ENCODE data around the gene CCDC110. TPM values are rescaled to one million over a fixed set of nuclear protein-coding genes. Genes with fewer than 3 reads are reported as not detected.

The CCDC110 gene
- total and polyA plus RNA-seq, 2 of the 4 experiments (the other 2 are of a cell fraction) = 0.46 to 0.90 TPM

DNA sequence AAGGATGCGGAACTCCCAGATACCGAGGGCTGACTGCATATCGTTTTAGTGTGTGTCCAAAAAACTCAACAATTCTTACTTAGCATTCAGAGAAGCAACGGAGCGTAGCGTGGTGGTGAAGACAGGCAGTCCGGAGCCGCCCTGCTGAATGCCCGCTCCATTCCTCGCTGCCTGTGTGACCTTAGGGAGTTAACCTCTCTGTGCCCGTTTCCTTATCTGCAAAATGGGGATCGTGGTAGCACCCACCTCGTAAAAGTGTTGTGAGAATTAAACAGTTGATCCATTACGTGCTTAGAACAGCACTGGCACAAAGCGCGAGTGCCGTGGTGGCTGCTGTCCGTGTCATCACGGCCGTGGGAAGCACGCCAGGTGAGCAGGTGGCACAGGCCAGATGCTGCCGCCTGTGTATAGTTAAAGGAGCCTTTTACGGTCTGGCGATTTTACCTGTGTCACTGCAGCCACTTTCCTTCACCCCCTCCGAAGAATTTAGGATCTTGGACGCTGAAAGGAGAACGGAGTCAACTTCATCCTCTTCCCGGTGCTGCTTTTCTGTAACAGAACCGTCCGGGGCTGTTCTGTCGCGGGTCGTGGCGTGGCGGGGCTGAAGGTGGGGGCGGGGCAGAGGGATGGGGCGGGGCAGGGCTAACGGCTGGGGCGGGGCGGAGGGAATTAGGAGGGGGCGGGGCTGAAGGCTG, 885 bp downstream of the CCDC110 start:
- dilution Hi-C loops (cut with HindIII; ENCODE audit: low sequenced_read_pairs, unreplicated experiment) (no loop called here), in situ Hi-C loops (cut with MboI; ENCODE audit: low sequenced_read_pairs) (no loop called here)

More for the DNA sequence above, 885 bp downstream of the CCDC110 start:
- Histone ChIP-seq H3K4me3 (ENCODE audit: insufficient read depth, low read depth, low read length) (peak overlapping the region; percentile 59), H2BK15ac (ENCODE audit: low read depth, low read length) (peak overlapping the region; percentile 96; the same call in 2 of the 3 replicates), H3K14ac (replicated peaks; ENCODE audit: low read depth, low read length) (peak overlapping the region; percentile 95), H4K5ac (ENCODE audit: low read depth, low read length) (peak overlapping the region; percentile 10), H3K9me3 (ENCODE audit: control insufficient read depth, insufficient read depth, low read length) (no peaks in the 10 kb centered on the region), H2AK9ac (replicated peaks; ENCODE audit: low read depth, low read length, poor library complexity) (peak overlapping the region; percentile 90), H3K4me1 (ENCODE audit: control insufficient read depth, insufficient read depth, low read length) (peaks cover 3% of the 10 kb centered on the region), H3K18ac (ENCODE audit: low read depth, low read length) (peak overlapping the region; percentile 12), H3K4ac (ENCODE audit: low read depth, low read length) (peak overlapping the region; percentile 88), H3K4me2 (ENCODE audit: low read depth, low read length) (peak overlapping the region; percentile 94), H3K27me3 (ENCODE audit: control insufficient read depth, insufficient read depth, low read length) (no peaks in the 10 kb centered on the region), H4K8ac (ENCODE audit: low read depth in 2 of 2, low read length in 2 of 2) (peak overlapping the region; percentile 75 to 76; a peak in 3 of 4 replicates), H2AFZ (replicated peaks; ENCODE audit: low read length, poor library complexity) (peak overlapping the region; percentile 98), H2BK20ac (ENCODE audit: low read depth, low read length) (peak overlapping the region; percentile 62), H3K9me1 (ENCODE audit: insufficient read depth, low read length) (peaks cover under 1% of the 10 kb centered on the region; the same call in 1 of the 2 replicates), H2BK120ac (ENCODE audit: low read depth, low read length) (peak overlapping the region; percentile 46; the same call in 1 of the 2 replicates), H3K36me3 (ENCODE audit: control insufficient read depth, insufficient read depth, low read length) (no peaks in the 10 kb centered on the region), H2BK5ac (ENCODE audit: low read depth, low read length, poor library complexity, severe bottlenecking) (no peak overlapping the region), H3K9ac (ENCODE audit: low read depth, low read length) (peak overlapping the region; percentile 71), H4K20me1 (ENCODE audit: insufficient read depth, low read length) (no peaks in the 10 kb centered on the region), H3K56ac (ENCODE audit: extremely low read depth, insufficient read depth, low read length) (peak overlapping the region; percentile 79; the same call in 1 of the 2 replicates), H3K23ac (ENCODE audit: low read depth, low read length) (peak overlapping the region; percentile 97), H4K91ac (ENCODE audit: insufficient read depth, low read depth, low read length) (peak overlapping the region; percentile 76; the same call in 1 of the 2 replicates), H2AK5ac (ENCODE audit: low read depth, low read length) (peak overlapping the region; percentile 70), H3K79me1 (ENCODE audit: low read depth in 1 of 2, low read length in 2 of 2) (no peaks in the 10 kb centered on the region; a peak in 1 of 4 replicates), H3K27ac (ENCODE audit: insufficient read depth, low read length) (0 out of 2 replicates have a peak overlapping the region, but pooled peaks have one; percentile 16)
- POLR2A ChIA-PET (ENCODE audit: unreplicated experiment) = no interaction called here
- intact Hi-C loops (cut with micrococcal nuclease) = loop anchor here (1.0 to 5.0 kb wide), 5 partner anchors 46 to 552 kb away; partner anchors contain the start of genes PDLIM3 and UFSP2
- TF ChIP-seq RCOR1 (IDR thresholded peaks at IDR 0.05; ENCODE audit: insufficient replicate concordance, low read length) = no peak
- no peak for TF ChIP-seq CTCF (conservative IDR thresholded peaks at IDR 0.05; ENCODE audit: low read depth, low read length)
- CTCF ChIA-PET = no interaction called here
- no TSS peak for BruUV-seq (replicated peaks)
- DNase-seq = peak; percentile 12
- ATAC-seq (ENCODE audit: low read depth) = no peak
- WGBS, 2 experiments (ENCODE audit: extremely low coverage in 2 of 2, insufficient read length in 1 of 2) = 0% methylated on average over 7 of the region's 41 CpGs; no CpG with 5 or more reads in 1 of the 2 experiments
